AG04449 (cell line): ENCODE data around the gene GMDS.

Source experiments
- CTCF ChIA-PET: fragments of 350-600 bp; formaldehyde crosslinking; extraction: SDS; loops from one replicate; lab custom pipeline; 2021; ENCODE audit warnings: antibody characterized with exemption; lab: Yijun Ruan, JAX
- POLR2A ChIA-PET: fragments of 400-600, 350-600 bp; formaldehyde crosslinking; extraction: SDS; loops from one replicate; lab custom pipeline; 2020; ENCODE audit warnings: antibody characterized with exemption, inconsistent platforms; lab: Yijun Ruan, JAX
- DNase-seq: peaks from one replicate; pipeline ENCODE4 v3.0.0-alpha.2; 2010; ENCODE audit warnings: low read depth, low spot score
- H3K4me3 ChIP-seq: 2 replicates; pipeline ENCODE4 v1.5.1; 2011; ENCODE audit warnings: low read depth, mild to moderate bottlenecking, control low read depth, low read length
- TF ChIP-seq, protein P1 (sequence below): IDR thresholded peaks from one replicate; pipeline ENCODE4 v1.5.1; 2011; ENCODE audit warnings: mild to moderate bottlenecking, moderate library complexity, low read length, control low read depth, inconsistent platforms; ENCODE audit not compliant: insufficient read depth; ENCODE audit errors: missing control alignments

GMDS gene

DNA sequence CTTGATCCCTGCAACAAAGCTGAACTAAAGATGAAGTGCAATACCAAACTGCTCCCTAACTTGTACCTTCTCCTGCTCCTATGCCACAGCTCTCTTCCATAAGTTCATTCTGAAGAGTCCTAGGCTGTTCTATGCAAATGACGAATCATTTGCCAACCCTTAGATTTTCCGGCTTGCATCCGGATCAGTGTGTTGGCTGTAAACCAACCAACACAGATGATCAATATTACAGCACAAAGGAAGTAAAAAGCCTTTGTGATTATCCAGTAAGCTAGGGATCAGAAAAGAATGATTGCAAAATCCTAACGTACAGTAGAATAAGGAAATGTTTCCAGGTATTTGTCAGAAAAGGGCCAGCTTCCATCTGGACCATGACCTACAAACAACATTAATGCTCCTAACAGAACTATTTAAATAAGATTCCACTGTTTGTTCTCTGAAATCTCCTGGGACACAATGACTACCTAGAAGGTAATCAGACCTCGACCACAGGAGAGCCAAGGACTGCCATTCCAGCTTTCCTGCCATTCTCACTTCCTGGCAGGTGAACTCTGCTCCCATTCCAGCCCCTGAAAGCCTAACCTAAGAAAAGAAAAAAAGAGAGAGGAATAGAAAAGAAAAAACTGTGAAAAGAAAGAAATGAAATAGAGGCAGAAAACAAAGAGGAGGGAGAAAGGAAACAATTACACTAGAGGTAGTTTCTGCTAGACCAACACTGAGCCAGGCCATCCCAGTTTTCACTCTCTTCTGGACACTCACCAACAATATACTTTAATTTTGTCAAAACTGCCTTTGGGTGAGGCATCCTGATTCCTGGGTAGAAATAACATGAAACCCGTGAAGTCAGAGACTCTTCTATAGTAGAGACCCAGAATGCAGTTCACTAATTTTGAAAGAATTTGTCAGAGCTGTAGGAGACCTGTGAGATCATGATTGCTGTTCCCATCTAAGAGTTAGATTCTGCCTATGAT, 19.7 kb downstream of the GMDS start:
- DNase-seq: no peak
- H3K4me3 ChIP-seq: no peak overlapping the region
- ChIA-PET CTCF (interaction anchor here (1.5 kb wide), 1 partner anchor 17 kb away, joined by 6 read pairs; no protein-coding TSS in a partner anchor), POLR2A (interaction anchor here (0.5 to 0.6 kb wide), 2 partner anchors 18 to 229 kb away, joined by 3 read pairs; no protein-coding TSS in a partner anchor)
- TF ChIP-seq, protein P1, sequence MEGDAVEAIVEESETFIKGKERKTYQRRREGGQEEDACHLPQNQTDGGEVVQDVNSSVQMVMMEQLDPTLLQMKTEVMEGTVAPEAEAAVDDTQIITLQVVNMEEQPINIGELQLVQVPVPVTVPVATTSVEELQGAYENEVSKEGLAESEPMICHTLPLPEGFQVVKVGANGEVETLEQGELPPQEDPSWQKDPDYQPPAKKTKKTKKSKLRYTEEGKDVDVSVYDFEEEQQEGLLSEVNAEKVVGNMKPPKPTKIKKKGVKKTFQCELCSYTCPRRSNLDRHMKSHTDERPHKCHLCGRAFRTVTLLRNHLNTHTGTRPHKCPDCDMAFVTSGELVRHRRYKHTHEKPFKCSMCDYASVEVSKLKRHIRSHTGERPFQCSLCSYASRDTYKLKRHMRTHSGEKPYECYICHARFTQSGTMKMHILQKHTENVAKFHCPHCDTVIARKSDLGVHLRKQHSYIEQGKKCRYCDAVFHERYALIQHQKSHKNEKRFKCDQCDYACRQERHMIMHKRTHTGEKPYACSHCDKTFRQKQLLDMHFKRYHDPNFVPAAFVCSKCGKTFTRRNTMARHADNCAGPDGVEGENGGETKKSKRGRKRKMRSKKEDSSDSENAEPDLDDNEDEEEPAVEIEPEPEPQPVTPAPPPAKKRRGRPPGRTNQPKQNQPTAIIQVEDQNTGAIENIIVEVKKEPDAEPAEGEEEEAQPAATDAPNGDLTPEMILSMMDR: no peak

DNA sequence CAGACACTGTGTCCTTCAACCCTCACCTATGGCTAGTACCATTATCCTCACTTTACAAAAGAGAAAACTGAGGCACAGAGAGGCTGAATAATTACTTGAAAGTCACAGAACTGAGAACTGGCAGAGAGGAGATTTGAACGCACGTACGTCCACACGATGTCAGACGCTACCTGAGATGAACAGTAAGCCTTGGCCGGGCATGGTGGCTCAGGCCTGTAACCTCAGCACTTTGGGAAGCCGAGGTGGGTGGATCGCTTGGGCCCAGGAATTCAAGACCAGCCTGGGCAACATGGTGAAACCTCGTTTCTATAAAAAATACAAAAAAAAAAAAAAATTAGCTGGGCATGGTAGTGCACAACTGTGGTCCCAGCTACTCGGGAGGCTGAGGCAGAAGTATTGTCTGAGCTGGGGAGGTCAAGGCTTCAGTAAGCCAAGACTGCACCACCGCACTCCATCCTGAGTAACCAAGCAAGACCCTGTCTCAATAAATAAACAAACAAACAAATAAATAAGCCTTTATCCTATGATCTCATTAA, 20.5 kb downstream of the GMDS start:
- TF ChIP-seq, protein P1: no peak
- H3K4me3 ChIP-seq: no peak overlapping the region
- ChIA-PET POLR2A (interaction anchor here (0.5 to 0.6 kb wide), 2 partner anchors 18 to 230 kb away, joined by 3 read pairs; no protein-coding TSS in a partner anchor), CTCF (interaction anchor here (1.5 kb wide), 1 partner anchor 16 kb away, joined by 6 read pairs; no protein-coding TSS in a partner anchor)
- no peak for DNase-seq

DNA sequence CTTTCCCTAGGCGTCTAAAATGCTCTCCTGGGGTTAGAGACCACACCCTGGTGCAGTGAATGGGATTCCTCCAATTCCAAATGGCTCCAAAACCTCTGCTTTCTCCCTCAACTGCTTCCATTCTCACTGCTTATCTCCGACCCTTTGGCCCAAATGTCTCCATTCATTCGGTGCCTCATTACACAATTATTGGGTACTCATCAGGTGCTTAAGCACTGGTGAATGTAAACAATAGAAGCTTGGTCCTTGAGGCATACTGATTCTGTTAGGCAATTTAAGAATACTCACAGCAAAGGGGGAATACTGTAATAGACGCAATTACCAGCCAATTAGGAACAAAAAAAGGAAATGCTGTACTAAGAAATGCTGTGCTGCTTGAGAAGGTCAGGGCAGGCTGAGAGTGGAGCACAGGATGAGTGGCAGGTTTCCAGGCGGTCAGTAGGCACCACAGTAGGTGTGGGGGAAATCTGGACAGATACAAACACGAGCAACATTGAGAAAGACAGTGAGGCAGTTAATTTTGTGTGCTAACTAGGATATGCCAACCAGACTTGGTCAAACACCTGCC, 23.0 kb downstream of the GMDS start:
- CTCF ChIA-PET: interaction anchor here (0.7 kb wide), 1 partner anchor 14 kb away, joined by 3 read pairs; no protein-coding TSS in a partner anchor
- H3K4me3 ChIP-seq: no peak overlapping the region
- POLR2A ChIA-PET: no interaction called here
- DNase-seq: no peak
- TF ChIP-seq, protein P1: no peak

- no peak overlapping the region for H3K4me3 ChIP-seq
- ChIA-PET POLR2A (no interaction called here), CTCF (interaction anchor here (0.7 kb wide), 1 partner anchor 13 kb away, joined by 3 read pairs; no protein-coding TSS in a partner anchor)
- DNase-seq: no peak
- TF ChIP-seq, protein P1: no peak
These were observed 23.6 kb downstream of the GMDS start for GRCh38 chr6:2221726-2222274.

- H3K4me3 ChIP-seq: no peak overlapping the region
- ChIA-PET POLR2A (no interaction called here), CTCF (interaction anchor here (1.1 kb wide), 1 partner anchor 11 kb away, joined by 3 read pairs; no protein-coding TSS in a partner anchor)
- DNase-seq: no peak
- TF ChIP-seq, protein P1: no peak
These were observed 25.3 kb downstream of the GMDS start for GRCh38 chr6:2220154-2220553.
